ENCODE measurements around the gene WNT9B.

DNA sequence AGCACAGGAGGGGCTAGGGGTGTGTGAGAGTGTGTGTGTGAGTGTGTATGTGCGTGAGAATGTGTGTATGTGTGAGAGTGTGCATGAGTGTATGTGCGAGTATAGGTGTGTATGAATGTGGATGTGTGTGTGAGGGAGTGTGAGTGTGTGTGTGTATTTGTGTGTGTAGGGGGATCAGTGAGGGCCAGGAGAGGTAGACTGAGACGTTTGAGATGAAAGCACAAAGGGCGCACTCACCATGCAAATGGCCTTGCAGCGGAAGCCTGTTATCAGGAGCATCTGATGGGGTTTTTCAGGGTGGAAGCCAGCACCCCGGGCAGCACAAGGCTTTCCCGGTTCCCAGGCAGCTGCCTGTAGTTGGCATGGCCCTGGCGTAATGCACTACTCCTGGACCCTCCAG lies 14.9 kb downstream of the WNT9B start:
- TF ChIP-seq, protein P1, sequence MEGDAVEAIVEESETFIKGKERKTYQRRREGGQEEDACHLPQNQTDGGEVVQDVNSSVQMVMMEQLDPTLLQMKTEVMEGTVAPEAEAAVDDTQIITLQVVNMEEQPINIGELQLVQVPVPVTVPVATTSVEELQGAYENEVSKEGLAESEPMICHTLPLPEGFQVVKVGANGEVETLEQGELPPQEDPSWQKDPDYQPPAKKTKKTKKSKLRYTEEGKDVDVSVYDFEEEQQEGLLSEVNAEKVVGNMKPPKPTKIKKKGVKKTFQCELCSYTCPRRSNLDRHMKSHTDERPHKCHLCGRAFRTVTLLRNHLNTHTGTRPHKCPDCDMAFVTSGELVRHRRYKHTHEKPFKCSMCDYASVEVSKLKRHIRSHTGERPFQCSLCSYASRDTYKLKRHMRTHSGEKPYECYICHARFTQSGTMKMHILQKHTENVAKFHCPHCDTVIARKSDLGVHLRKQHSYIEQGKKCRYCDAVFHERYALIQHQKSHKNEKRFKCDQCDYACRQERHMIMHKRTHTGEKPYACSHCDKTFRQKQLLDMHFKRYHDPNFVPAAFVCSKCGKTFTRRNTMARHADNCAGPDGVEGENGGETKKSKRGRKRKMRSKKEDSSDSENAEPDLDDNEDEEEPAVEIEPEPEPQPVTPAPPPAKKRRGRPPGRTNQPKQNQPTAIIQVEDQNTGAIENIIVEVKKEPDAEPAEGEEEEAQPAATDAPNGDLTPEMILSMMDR (IDR thresholded peaks at IDR 0.05), result no peak
- TF ChIP-seq POLR2A (IDR thresholded peaks at IDR 0.05) (no peak), POLR2AphosphoS5 (IDR thresholded peaks at IDR 0.05) (no peak), EP300 (IDR thresholded peaks at IDR 0.05) (no peak)

Data from gastroesophageal sphincter (tissue), 3 donors.